ENCODE results near the gene PDE6B. TPM values are rescaled to one million over a fixed set of nuclear protein-coding genes. Genes with fewer than 3 reads are reported as not detected.

The PDE6B gene
- total RNA-seq, 2 experiments from 2014 or later, result 11.4 to 13.9 TPM

DNA sequence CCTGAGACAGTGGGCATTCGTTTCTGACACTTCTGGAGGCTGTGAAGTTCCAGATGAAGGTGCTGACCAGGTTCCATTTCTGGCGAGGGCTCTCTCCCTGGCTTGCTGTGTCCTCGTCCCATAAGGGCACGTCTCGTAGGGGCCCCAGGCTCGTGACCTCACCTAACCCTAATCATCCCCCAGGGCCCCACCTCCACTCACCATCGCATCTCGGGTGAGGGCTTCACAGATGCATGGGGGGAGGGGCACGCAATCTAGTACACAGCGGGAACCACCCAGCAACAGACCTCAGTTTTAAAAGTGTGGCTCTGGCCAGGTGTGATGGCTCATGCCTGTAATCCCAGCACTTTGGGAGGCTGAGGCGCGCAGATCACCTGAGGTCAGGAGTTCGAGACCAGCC lies 22.1 kb downstream of the PDE6B start:
- POLR2A ChIA-PET, result no interaction called here
- Mint-ChIP-seq H3K9me3 (peaks cover 2% of the 10 kb centered on the region), H3K36me3 (ENCODE audit: low read depth) (peaks cover 2% of the 10 kb centered on the region), H3K27ac (no peak overlapping the region), H3K4me3 (no peak overlapping the region), H3K4me1 (ENCODE audit: low read depth) (peaks cover 7% of the 10 kb centered on the region), H3K27me3 (peaks cover 10% of the 10 kb centered on the region)
- TF ChIP-seq, protein P1, sequence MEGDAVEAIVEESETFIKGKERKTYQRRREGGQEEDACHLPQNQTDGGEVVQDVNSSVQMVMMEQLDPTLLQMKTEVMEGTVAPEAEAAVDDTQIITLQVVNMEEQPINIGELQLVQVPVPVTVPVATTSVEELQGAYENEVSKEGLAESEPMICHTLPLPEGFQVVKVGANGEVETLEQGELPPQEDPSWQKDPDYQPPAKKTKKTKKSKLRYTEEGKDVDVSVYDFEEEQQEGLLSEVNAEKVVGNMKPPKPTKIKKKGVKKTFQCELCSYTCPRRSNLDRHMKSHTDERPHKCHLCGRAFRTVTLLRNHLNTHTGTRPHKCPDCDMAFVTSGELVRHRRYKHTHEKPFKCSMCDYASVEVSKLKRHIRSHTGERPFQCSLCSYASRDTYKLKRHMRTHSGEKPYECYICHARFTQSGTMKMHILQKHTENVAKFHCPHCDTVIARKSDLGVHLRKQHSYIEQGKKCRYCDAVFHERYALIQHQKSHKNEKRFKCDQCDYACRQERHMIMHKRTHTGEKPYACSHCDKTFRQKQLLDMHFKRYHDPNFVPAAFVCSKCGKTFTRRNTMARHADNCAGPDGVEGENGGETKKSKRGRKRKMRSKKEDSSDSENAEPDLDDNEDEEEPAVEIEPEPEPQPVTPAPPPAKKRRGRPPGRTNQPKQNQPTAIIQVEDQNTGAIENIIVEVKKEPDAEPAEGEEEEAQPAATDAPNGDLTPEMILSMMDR (IDR thresholded peaks at IDR 0.05), result no peak
- ATAC-seq, result no peak
- intact Hi-C loops (cut with micrococcal nuclease), result no loop called here
- CTCF ChIA-PET, result no interaction called here
- DNase-seq, result no peak

DNA sequence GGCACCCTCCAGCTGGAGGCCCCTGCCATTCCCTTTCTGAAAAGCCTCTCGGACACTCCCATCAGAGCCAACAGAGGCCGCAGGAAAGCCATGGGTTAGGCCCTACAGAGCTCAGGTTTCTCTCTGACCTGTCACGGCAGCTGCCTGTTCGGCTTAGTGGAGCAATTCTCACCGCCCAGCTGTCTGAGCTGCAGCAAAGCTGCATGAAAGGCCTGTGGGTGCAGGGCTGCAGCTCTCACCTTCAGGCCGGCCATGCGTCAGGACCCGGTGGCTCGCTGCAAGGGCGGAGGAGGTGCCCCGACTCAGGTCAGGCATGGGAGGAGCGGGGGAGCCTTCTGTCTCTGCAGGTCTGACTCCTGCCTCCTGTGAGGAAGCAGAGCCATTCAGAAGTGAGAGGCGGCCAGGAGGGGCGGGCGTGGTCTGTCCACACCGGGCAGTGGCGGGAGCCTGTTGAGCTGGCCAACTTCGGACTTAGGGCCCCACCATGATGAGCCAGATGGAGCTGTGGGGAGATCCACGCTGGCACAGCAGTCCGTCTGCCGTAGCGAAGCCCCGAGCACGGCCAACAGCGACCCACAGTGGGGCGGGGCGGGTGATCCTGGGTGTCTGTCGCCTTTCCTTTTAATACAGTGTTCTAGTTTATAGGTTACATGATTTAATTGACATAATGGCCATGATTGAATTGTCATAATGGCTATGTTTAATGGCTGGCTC lies 23.4 kb downstream of the PDE6B start:
- no peak for DNase-seq
- H3K9me3 Mint-ChIP-seq, result peaks cover 2% of the 10 kb centered on the region
- ATAC-seq, result no peak
- TF ChIP-seq, protein P1 (IDR thresholded peaks at IDR 0.05), result no peak
- H3K4me3 Mint-ChIP-seq, result no peak overlapping the region
- H3K27ac Mint-ChIP-seq, result no peak overlapping the region
- POLR2A ChIA-PET, result no interaction called here
- peaks cover 2% of the 10 kb centered on the region for H3K36me3 Mint-ChIP-seq (ENCODE audit: low read depth)
- peaks cover 10% of the 10 kb centered on the region for H3K27me3 Mint-ChIP-seq
- intact Hi-C loops (cut with micrococcal nuclease), result no loop called here
- CTCF ChIA-PET, result interaction anchor here (1.1 kb wide), 1 partner anchor 42 kb away, joined by 3 read pairs; no protein-coding TSS in a partner anchor
- peaks cover 7% of the 10 kb centered on the region for H3K4me1 Mint-ChIP-seq (ENCODE audit: low read depth)

DNA sequence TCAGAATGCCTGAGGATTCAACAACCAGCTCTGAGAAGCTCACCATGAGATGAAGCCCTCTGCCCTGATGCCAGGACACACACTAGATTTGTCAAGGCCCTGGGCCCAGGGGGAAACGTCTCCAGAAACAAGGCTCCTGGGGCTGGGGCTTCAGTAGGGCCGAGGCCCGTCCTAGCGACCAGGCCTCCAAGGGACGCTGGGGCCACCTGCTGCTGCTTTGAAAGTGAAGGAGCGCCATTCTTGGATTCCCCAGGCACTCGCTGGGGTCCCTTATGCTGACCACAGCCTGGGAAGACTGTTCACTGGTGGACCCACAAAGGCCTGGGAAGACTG lies 23.9 kb downstream of the PDE6B start:
- ChIA-PET CTCF (interaction anchor here (1.1 kb wide), 1 partner anchor 41 kb away, joined by 3 read pairs; no protein-coding TSS in a partner anchor), POLR2A (no interaction called here)
- DNase-seq (no peak), ATAC-seq (no peak)
- peaks cover 2% of the 10 kb centered on the region for H3K36me3 Mint-ChIP-seq (ENCODE audit: low read depth)
- peaks cover 7% of the 10 kb centered on the region for H3K4me1 Mint-ChIP-seq (ENCODE audit: low read depth)
- H3K27me3 Mint-ChIP-seq, result peaks cover 10% of the 10 kb centered on the region
- TF ChIP-seq, protein P1 (IDR thresholded peaks at IDR 0.05), result no peak
- H3K27ac Mint-ChIP-seq, result no peak overlapping the region
- H3K9me3 Mint-ChIP-seq, result peaks cover 2% of the 10 kb centered on the region
- intact Hi-C loops (cut with micrococcal nuclease), result no loop called here
- no peak overlapping the region for H3K4me3 Mint-ChIP-seq

DNA sequence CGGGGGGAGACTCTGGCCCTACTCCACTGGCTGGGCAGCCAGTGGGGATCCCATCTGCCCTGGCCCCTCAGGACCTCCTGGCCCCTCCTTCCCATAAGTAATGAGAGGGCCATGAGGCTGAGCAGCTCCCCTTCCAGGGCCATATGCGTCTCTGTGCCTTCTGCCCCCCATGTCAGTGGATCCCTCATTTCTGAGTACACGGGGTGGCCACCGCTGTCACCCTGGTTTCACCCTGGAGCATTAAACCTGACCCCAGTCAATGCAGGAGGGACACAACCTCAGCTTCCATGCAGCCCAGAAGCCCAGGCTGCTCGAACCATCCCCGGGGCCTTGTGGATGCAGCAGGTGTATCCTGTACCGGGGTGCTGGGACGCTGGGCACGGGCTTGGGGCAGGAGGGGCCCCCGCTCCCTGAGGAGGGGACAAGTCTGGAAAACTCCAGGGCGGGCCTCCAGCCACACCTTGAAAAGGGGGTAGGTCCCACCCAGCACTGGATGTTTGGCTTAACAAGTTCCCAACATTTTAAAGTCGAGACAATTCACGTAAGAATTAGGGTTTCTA lies 24.5 kb downstream of the PDE6B start:
- ATAC-seq (no peak), DNase-seq (no peak)
- peaks cover 7% of the 10 kb centered on the region for H3K4me1 Mint-ChIP-seq (ENCODE audit: low read depth)
- peaks cover under 1% of the 10 kb centered on the region for H3K9me3 Mint-ChIP-seq
- H3K36me3 Mint-ChIP-seq (ENCODE audit: low read depth), result peaks cover under 1% of the 10 kb centered on the region
- POLR2A ChIA-PET, result no interaction called here
- no peak overlapping the region for H3K27ac Mint-ChIP-seq
- no peak overlapping the region for H3K4me3 Mint-ChIP-seq
- TF ChIP-seq, protein P1 (IDR thresholded peaks at IDR 0.05), result no peak
- CTCF ChIA-PET, result no interaction called here
- intact Hi-C loops (cut with micrococcal nuclease), result no loop called here
- peaks cover 10% of the 10 kb centered on the region for H3K27me3 Mint-ChIP-seq

DNA sequence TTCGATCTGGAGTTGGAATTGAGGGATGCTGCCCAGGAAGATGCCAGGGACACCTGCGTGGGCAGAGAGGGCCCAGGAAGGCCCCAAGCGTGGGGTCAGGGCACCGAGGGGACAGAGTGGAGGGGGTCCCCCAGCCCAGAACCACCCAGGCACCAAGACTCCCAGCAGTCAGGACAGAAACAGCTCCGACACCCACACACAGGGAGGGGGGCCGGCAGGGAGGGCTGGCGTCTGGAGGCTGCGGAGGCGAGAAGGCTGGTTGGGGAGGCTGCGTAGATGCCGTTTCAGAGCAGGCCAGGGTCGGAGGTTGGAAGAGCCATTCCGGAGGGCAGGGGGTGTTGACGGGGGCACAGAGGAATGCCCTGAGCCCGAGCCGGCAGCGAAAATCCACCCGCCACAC lies 25.1 kb downstream of the PDE6B start:
- H3K9me3 Mint-ChIP-seq, result no peaks in the 10 kb centered on the region
- H3K4me1 Mint-ChIP-seq (ENCODE audit: low read depth), result peaks cover 7% of the 10 kb centered on the region
- no peak overlapping the region for H3K4me3 Mint-ChIP-seq
- intact Hi-C loops (cut with micrococcal nuclease), result no loop called here
- H3K36me3 Mint-ChIP-seq (ENCODE audit: low read depth), result no peaks in the 10 kb centered on the region
- POLR2A ChIA-PET, result no interaction called here
- no peak overlapping the region for H3K27ac Mint-ChIP-seq
- DNase-seq, result no peak
- H3K27me3 Mint-ChIP-seq, result peaks cover 10% of the 10 kb centered on the region
- no peak for ATAC-seq
- TF ChIP-seq, protein P1 (IDR thresholded peaks at IDR 0.05), result no peak
- CTCF ChIA-PET, result no interaction called here
